Type B pancreatic cell (in vitro differentiated cells): Measurements from ENCODE around the gene GPRC5C. TPM values are rescaled to one million over a fixed set of nuclear protein-coding genes. Genes with fewer than 3 reads are reported as not detected.

Source experiments
- DNase-seq: peaks from one replicate; pipeline ENCODE4 v3.0.0; 2021; ENCODE audit warnings: mixed read lengths; ENCODE audit not compliant: unreplicated experiment; ENCODE audit errors: extremely low spot score
- H3K27ac Mint-ChIP-seq: 2 replicates; pipeline ENCODE4 v1.8.0; 2021; ENCODE audit warnings: mild to moderate bottlenecking, mixed read lengths
- H3K27me3 Mint-ChIP-seq: 2 replicates; pipeline ENCODE4 v1.8.0; 2021; ENCODE audit warnings: mixed read lengths
- H3K36me3 Mint-ChIP-seq: 2 replicates; pipeline ENCODE4 v1.8.0; 2021; ENCODE audit warnings: mixed read lengths
- H3K4me1 Mint-ChIP-seq: one replicate; pipeline ENCODE4 v1.8.0; 2021; ENCODE audit warnings: mixed read lengths; ENCODE audit not compliant: unreplicated experiment
- H3K4me3 Mint-ChIP-seq: 2 replicates; pipeline ENCODE4 v1.8.0; 2021; ENCODE audit warnings: mild to moderate bottlenecking, mixed read lengths
- H3K9me3 Mint-ChIP-seq: 2 replicates; pipeline ENCODE4 v1.8.0; 2021; ENCODE audit warnings: mixed read lengths
- total RNA-seq: library from RNA; stranded (reverse); gene quantifications from 2 replicates; pipeline ENCODE4 v1.2.1, GENCODE V29; 2021; ENCODE audit warnings: low replicate concordance
- TF ChIP-seq, protein P1 (sequence below): fragments of 200-600 bp; sonication (generic); conservative IDR thresholded peaks from 2 replicates; pipeline ENCODE4 v1.5.0; 2021; ENCODE audit warnings: antibody characterized with exemption, mild to moderate bottlenecking

Gene GPRC5C
- total RNA-seq, 1 donor from 2014 or later: 64.3 TPM

DNA sequence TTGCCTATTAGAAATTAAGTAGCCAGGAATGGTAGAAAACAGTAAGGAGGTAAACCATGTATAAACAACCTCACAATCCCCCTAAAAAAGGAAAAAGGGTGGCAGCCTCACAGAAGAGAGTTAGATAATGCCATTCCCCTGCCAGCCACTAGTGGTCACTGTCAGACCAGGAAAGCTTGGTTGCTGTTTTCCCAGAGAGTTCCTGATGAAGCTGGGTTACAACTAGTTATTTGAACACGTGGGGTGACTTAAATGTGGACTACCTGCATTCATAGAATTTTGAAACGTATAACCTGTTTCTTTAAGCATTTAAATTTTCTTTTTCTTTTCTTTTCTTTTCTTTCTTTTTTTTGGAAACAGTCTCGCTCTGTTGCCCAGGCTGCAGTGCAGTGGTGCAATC is 5.8 kb downstream of the GPRC5C start:
- Mint-ChIP-seq H3K27me3 (peaks cover 14% of the 10 kb centered on the region), H3K9me3 (no peaks in the 10 kb centered on the region), H3K27ac (no peak overlapping the region), H3K4me3 (no peak overlapping the region), H3K36me3 (peaks cover 10% of the 10 kb centered on the region), H3K4me1 (peaks cover 11% of the 10 kb centered on the region)
- no peak for DNase-seq
- TF ChIP-seq, protein P1, sequence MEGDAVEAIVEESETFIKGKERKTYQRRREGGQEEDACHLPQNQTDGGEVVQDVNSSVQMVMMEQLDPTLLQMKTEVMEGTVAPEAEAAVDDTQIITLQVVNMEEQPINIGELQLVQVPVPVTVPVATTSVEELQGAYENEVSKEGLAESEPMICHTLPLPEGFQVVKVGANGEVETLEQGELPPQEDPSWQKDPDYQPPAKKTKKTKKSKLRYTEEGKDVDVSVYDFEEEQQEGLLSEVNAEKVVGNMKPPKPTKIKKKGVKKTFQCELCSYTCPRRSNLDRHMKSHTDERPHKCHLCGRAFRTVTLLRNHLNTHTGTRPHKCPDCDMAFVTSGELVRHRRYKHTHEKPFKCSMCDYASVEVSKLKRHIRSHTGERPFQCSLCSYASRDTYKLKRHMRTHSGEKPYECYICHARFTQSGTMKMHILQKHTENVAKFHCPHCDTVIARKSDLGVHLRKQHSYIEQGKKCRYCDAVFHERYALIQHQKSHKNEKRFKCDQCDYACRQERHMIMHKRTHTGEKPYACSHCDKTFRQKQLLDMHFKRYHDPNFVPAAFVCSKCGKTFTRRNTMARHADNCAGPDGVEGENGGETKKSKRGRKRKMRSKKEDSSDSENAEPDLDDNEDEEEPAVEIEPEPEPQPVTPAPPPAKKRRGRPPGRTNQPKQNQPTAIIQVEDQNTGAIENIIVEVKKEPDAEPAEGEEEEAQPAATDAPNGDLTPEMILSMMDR: peak; percentile 85

DNA sequence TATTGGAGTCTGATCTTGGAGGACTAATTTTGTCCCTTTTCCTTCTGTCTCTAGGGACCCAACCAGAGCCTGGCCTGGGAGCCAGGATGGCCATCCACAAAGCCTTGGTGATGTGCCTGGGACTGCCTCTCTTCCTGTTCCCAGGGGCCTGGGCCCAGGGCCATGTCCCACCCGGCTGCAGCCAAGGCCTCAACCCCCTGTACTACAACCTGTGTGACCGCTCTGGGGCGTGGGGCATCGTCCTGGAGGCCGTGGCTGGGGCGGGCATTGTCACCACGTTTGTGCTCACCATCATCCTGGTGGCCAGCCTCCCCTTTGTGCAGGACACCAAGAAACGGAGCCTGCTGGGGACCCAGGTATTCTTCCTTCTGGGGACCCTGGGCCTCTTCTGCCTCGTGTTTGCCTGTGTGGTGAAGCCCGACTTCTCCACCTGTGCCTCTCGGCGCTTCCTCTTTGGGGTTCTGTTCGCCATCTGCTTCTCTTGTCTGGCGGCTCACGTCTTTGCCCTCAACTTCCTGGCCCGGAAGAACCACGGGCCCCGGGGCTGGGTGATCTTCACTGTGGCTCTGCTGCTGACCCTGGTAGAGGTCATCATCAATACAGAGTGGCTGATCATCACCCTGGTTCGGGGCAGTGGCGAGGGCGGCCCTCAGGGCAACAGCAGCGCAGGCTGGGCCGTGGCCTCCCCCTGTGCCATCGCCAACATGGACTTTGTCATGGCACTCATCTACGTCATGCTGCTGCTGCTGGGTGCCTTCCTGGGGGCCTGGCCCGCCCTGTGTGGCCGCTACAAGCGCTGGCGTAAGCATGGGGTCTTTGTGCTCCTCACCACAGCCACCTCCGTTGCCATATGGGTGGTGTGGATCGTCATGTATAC is 8.0 kb downstream of the GPRC5C start:
- no peak overlapping the region for H3K4me3 Mint-ChIP-seq
- H3K9me3 Mint-ChIP-seq: no peaks in the 10 kb centered on the region
- TF ChIP-seq, protein P1: no peak
- H3K36me3 Mint-ChIP-seq: peaks cover 10% of the 10 kb centered on the region
- no peak for DNase-seq
- H3K27me3 Mint-ChIP-seq: peaks cover 4% of the 10 kb centered on the region
- peaks cover 8% of the 10 kb centered on the region for H3K4me1 Mint-ChIP-seq
- H3K27ac Mint-ChIP-seq: no peak overlapping the region

DNA sequence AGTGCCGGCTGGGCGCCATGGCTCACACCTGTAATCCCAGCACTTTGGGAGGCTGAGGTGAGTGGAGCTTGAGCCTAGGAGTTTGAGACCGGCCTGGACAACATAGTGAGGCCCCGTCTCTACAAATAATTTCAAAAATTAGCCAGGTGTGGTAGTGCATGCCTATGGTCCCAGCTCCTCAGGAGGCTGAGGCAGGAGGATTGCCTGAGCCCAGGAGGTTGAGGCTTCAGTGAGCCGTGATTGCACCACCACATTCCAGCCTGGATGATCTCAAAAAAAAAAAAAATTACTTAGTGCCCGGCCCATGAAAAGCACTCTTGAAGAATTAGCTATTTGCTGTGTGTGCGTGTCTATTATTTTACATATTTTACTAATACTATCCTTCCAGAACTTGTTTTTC is 9.6 kb downstream of the GPRC5C start:
- H3K36me3 Mint-ChIP-seq: peaks cover 10% of the 10 kb centered on the region
- H3K4me3 Mint-ChIP-seq: no peak overlapping the region
- H3K9me3 Mint-ChIP-seq: no peaks in the 10 kb centered on the region
- H3K4me1 Mint-ChIP-seq: peaks cover 8% of the 10 kb centered on the region
- DNase-seq: no peak
- no peak overlapping the region for H3K27ac Mint-ChIP-seq
- no peaks in the 10 kb centered on the region for H3K27me3 Mint-ChIP-seq
- TF ChIP-seq, protein P1: no peak

DNA sequence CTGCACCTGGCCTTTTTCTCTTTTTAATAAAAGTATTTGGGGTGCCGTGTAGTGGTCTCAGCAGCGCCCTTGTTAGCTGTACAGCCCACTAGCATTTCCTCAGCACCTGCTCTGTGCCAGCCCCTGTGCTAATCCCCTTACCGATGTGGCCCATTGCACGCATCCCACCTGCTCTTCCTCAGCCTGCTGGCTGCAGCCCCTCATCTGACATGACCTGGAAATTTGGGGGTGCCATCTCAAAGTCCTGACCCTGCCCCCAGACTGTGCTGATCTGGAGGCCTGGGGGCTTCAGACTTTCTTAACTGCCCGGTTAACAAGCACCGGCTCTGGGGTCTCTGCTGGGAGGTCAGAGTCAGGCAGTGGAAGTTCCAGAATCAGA is 10.4 kb downstream of the GPRC5C start:
- TF ChIP-seq, protein P1: no peak
- Mint-ChIP-seq H3K27me3 (no peaks in the 10 kb centered on the region), H3K36me3 (peaks cover 10% of the 10 kb centered on the region), H3K4me1 (peaks cover 8% of the 10 kb centered on the region), H3K9me3 (no peaks in the 10 kb centered on the region), H3K4me3 (no peak overlapping the region), H3K27ac (peak overlapping the region; percentile 82)
- no peak for DNase-seq

DNA sequence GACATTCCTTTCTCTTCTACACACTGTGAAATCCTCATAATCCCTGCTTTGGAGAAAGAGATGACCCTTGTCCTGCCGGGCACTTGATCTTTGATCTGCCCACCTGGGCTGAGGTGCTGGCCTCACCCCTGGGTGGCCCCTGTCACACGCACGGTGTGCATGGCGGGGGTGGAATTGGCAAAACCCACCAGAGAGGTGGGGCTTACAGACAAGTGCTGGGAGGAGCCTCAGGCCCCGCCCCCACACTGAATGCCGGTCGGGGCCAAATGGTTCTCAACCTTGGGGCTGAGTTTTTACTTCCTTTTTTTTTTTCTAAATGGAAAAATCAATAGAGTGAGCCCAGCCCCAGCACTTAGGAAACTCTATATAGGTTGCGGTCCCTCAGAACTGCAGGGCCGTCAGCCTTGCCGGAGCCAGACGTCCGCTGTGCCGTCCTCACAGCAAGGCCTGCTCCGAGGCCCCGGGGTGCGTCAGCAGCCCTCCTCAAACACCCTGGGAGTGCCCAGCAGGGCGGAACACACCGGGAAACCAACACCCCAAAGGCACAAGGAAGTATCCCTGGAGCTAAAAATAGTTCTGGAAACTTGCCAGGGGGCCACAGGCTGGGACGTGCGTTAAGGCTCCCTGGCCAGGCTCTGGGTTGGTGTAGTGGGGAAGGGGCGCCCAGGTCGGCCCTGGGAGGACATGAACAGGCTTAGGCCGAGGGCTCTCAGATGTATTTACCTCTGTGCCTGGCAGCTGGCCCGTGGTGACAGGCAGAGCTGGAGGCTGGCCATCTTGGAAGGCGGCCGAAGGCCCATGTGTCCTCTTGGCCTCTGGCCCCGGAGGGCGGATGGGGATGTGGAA is 11.0 kb downstream of the GPRC5C start:
- Mint-ChIP-seq H3K9me3 (no peaks in the 10 kb centered on the region), H3K4me3 (peak overlapping the region; percentile 45), H3K27ac (peak overlapping the region; percentile 82), H3K4me1 (peaks cover 8% of the 10 kb centered on the region), H3K27me3 (no peaks in the 10 kb centered on the region), H3K36me3 (peaks cover 10% of the 10 kb centered on the region)
- TF ChIP-seq, protein P1: no peak
- no peak for DNase-seq
